ENCODE measurements around the gene EIF4G3.

EIF4G3 gene

DNA sequence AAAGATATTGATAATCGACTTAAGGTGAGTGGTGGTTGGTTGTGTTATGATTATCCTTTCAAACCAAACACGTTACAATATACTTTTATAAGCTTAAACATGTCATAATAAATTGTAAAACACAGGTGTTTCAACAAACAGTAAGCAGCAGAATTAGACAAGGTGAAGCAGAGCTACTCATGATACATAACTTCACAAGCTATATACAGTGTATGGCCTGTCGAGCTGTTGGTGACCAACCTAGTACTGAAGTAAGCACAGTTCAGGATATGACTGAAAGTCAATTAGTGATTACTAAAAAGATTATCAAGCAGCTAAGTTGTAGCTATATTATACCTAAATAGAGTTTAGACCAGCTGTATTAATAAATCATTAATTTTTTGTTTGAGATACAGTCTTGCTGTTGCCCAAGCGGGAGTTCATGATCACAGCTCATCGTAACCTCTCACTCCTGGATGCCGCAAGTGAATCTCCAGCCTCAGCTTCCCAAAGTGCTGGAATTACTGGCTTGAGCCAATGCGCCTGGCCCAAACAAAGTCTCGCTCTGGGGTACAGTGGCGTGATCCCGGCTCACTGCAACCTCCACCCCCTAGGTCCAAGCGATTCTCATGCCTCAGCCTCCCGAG, 148.1 kb downstream of the EIF4G3 start:
- TF ChIP-seq, protein P1, sequence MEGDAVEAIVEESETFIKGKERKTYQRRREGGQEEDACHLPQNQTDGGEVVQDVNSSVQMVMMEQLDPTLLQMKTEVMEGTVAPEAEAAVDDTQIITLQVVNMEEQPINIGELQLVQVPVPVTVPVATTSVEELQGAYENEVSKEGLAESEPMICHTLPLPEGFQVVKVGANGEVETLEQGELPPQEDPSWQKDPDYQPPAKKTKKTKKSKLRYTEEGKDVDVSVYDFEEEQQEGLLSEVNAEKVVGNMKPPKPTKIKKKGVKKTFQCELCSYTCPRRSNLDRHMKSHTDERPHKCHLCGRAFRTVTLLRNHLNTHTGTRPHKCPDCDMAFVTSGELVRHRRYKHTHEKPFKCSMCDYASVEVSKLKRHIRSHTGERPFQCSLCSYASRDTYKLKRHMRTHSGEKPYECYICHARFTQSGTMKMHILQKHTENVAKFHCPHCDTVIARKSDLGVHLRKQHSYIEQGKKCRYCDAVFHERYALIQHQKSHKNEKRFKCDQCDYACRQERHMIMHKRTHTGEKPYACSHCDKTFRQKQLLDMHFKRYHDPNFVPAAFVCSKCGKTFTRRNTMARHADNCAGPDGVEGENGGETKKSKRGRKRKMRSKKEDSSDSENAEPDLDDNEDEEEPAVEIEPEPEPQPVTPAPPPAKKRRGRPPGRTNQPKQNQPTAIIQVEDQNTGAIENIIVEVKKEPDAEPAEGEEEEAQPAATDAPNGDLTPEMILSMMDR (IDR thresholded peaks at IDR 0.05) = no peak

GRCh38 chr1:21027805-21028204, 148.9 kb downstream of the EIF4G3 start:
- TF ChIP-seq, protein P1 (IDR thresholded peaks at IDR 0.05) = no peak

DNA sequence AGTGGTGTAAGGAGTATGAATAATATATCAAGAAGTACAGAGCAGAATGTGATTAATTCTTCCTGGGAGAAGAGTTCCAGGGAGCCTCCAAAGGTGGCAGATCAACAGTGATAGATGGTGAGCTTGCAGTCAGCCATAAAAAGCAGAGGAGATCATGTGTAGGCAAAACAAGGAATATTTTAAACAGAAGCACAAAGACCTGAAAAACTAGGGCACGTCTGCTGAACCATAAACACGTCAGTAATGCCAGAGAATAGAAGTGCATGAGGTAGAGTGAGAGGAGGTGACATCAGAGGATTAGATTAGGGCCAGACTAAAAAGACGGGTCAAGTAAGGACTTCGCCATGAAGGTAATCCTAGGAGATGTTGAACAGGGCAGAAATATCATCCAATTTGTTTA, 151.8 kb downstream of the EIF4G3 start:
- TF ChIP-seq, protein P1 (IDR thresholded peaks at IDR 0.05) = no peak

- TF ChIP-seq, protein P1 (IDR thresholded peaks at IDR 0.05) = no peak
These were observed 154.2 kb downstream of the EIF4G3 start for GRCh38 chr1:21022279-21023040.

- TF ChIP-seq, protein P1 (IDR thresholded peaks at IDR 0.05) = no peak
These were observed 155.4 kb downstream of the EIF4G3 start for GRCh38 chr1:21021311-21021710.

DNA sequence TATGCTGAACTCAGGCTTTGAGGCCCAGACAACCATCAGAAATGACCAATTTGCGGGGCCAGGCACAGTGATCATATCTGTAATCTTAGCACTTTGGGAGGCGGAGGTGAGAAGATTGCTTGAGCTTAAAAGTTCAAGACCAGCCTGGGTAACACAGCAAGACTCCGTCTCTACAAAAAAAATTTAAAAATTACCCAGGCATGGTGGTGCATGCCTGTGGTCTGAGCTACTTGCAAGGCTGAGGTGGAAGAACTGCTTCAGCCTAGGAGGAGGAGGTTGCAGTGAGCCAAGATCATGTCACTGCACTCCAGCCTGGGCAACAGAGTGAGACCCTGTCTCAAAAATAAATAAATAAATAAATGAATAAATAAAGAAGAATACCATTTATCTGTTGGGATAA, 156.5 kb downstream of the EIF4G3 start:
- TF ChIP-seq, protein P1 (IDR thresholded peaks at IDR 0.05) = no peak

GRCh38 chr1:21018673-21019072, 158.0 kb downstream of the EIF4G3 start:
- TF ChIP-seq, protein P1 (IDR thresholded peaks at IDR 0.05) = no peak
